OCI-LY7 (cell line): ENCODE results near the gene SPOCK1. TPM values are rescaled to one million over a fixed set of nuclear protein-coding genes. Genes with fewer than 3 reads are reported as not detected.

Experiments
- BruUV-seq: library from RNA; stranded (reverse); fragments of 400-500 nt; replicated peaks from 2 replicates; lab custom pipeline; 2021; lab: Mats Ljungman, UMichigan
- CTCF ChIA-PET: fragments of 300-600 bp; sonication (Branson Sonifier 250); formaldehyde crosslinking; loops from one replicate; lab custom pipeline; 2022; ENCODE audit warnings: antibody characterized with exemption; ENCODE audit not compliant: unreplicated experiment; lab: Charles Lee
- POLR2A ChIA-PET: fragments of 300-600 bp; sonication (Branson Sonifier 250); formaldehyde crosslinking; loops from one replicate; lab custom pipeline; 2022; ENCODE audit warnings: antibody characterized with exemption; lab: Charles Lee
- DNase-seq: peaks from one replicate; pipeline ENCODE4 v3.0.0-alpha.2; 2015; ENCODE audit warnings: low spot score
- H2AFZ ChIP-seq: fragments of 200-600 bp; sonication (generic), shearing (Covaris generic); 2 replicates; pipeline ENCODE4 v1.6.1; 2014; ENCODE audit warnings: mild to moderate bottlenecking, antibody characterized with exemption, low read length, moderate library complexity
- H3K27ac ChIP-seq: fragments of 200-600 bp; sonication (generic); 2 replicates; pipeline ENCODE4 v1.5.1; 2014; ENCODE audit warnings: mixed run types, low read depth, mild to moderate bottlenecking, moderate library complexity, low read length, inconsistent platforms; ENCODE audit not compliant: poor library complexity, severe bottlenecking
- H3K36me3 ChIP-seq: fragments of 200-600 bp; sonication (generic); 2 replicates; pipeline ENCODE4 v1.6.1; 2014; ENCODE audit warnings: mild to moderate bottlenecking, antibody characterized with exemption, low read length, moderate library complexity, mixed read lengths; ENCODE audit not compliant: insufficient read depth
- H3K4me1 ChIP-seq: fragments of 200-600 bp; sonication (generic); 2 replicates; pipeline ENCODE4 v1.5.1; 2014; ENCODE audit warnings: mild to moderate bottlenecking, low read length; ENCODE audit not compliant: insufficient read depth, poor library complexity, severe bottlenecking
- H3K4me2 ChIP-seq: fragments of 200-600 bp; sonication (generic); 2 replicates; pipeline ENCODE4 v1.6.1; 2014; ENCODE audit warnings: mild to moderate bottlenecking, low read length
- H3K4me3 ChIP-seq: fragments of 200-600 bp; sonication (generic); 2 replicates; pipeline ENCODE4 v1.5.1; 2014; ENCODE audit warnings: mild to moderate bottlenecking, low read depth, low read length; ENCODE audit not compliant: poor library complexity, severe bottlenecking
- H3K79me2 ChIP-seq: fragments of 200-600 bp; sonication (generic); 2 replicates; pipeline ENCODE4 v1.6.1; 2016; ENCODE audit warnings: low read depth, mild to moderate bottlenecking, low read length, moderate library complexity, mixed read lengths; ENCODE audit not compliant: insufficient read depth
- H3K9me2 ChIP-seq: fragments of 200-600 bp; sonication (generic); 2 replicates; pipeline ENCODE4 v1.6.1; 2016; ENCODE audit warnings: mild to moderate bottlenecking, low read length, mixed read lengths; ENCODE audit not compliant: insufficient read depth
- H3K9me3 ChIP-seq: fragments of 200-600 bp; sonication (generic); 2 replicates; pipeline ENCODE4 v1.6.1; 2014; ENCODE audit warnings: mild to moderate bottlenecking, mixed run types, low read length, mixed read lengths
- H4K20me1 ChIP-seq: fragments of 200-600 bp; sonication (generic); 2 replicates; pipeline ENCODE4 v1.6.1; 2014; ENCODE audit warnings: mild to moderate bottlenecking, antibody characterized with exemption, low read length, moderate library complexity, mixed read lengths; ENCODE audit not compliant: insufficient read depth
- CTCF ChIP-seq: fragments of 200-600 bp; sonication (generic); conservative IDR thresholded peaks from 2 replicates; pipeline ENCODE4 v1.5.1; 2014; ENCODE audit warnings: mild to moderate bottlenecking, antibody characterized with exemption, low read length, moderate library complexity, mixed read lengths
- EZH2phosphoT487 ChIP-seq: fragments of 200-600 bp; sonication (generic); IDR thresholded peaks from 2 replicates; pipeline ENCODE4 v1.6.1; 2018; ENCODE audit warnings: low read depth, borderline replicate concordance, mild to moderate bottlenecking, mixed run types, antibody characterized with exemption, low read length, moderate library complexity, mixed read lengths
- intact Hi-C: fragments of 100-400 bp; cut with micrococcal nuclease; formaldehyde crosslinking; loops from one replicate; pipeline ENCODE4 v1.10.0; 2022; ENCODE audit not compliant: unreplicated experiment
- total RNA-seq, 2 experiments: library from RNA; depleted of rRNA in 1 of 2; stranded (reverse); fragments of >200 nt in 1 of 2; shearing (Covaris generic) in 1 of 2; gene quantifications; 2 replicates each; pipeline ENCODE4 v1.2.3, GENCODE V29; 2014 to 2022

The SPOCK1 gene
- total RNA-seq, 2 experiments from 2014 or later: 0.29 to 1.5 TPM

GRCh38 chr5:137058089-137058488 lies 441.0 kb downstream of the SPOCK1 start:
- Histone ChIP-seq H3K27ac (no peak overlapping the region), H3K36me3 (no peaks in the 10 kb centered on the region), H3K4me3 (no peak overlapping the region), H3K9me2 (no peaks in the 10 kb centered on the region), H2AFZ (no peak overlapping the region), H4K20me1 (no peaks in the 10 kb centered on the region), H3K4me2 (no peak overlapping the region), H3K79me2 (no peaks in the 10 kb centered on the region), H3K9me3 (no peaks in the 10 kb centered on the region), H3K4me1 (peaks cover 47% of the 10 kb centered on the region)
- no peak for DNase-seq
- ChIA-PET POLR2A (interaction anchor here (1.3 to 11.8 kb wide), 3 partner anchors 9 to 29 kb away, joined by 4 to 126 read pairs (median 10); no protein-coding TSS in a partner anchor), CTCF (interaction anchor here (0.8 to 1.4 kb wide), 3 partner anchors 12 to 21 kb away, joined by 3 to 8 read pairs (median 4); no protein-coding TSS in a partner anchor)
- intact Hi-C loops: no loop called here
- TF ChIP-seq CTCF: no peak
- no peak for TF ChIP-seq EZH2phosphoT487
- BruUV-seq: no TSS peak

DNA sequence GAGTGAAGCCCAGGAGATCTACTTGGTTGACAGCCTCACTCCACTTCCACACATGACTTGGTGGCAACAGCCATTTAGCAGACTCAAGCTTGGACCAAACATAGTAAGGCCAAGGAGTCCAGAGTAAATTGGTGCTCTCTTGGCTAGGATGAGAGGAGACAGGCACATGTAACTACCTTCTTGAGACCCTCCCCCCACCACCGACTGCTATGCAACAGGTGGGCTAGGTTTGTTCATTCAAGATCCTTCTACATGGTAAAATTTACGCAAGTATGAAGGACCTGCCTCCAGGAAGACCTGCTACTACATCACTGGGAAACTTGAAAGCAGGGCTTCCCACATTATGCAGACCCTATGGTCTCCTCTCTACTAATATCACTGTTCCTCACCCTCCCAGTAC lies 442.4 kb downstream of the SPOCK1 start:
- no peaks in the 10 kb centered on the region for H3K36me3 ChIP-seq
- H3K9me2 ChIP-seq: no peaks in the 10 kb centered on the region
- BruUV-seq: no TSS peak
- POLR2A ChIA-PET: interaction anchor here (0.9 to 11.8 kb wide), 5 partner anchors 10 to 33 kb away, joined by 3 to 126 read pairs (median 9); no protein-coding TSS in a partner anchor
- H2AFZ ChIP-seq: no peak overlapping the region; the same call in 1 of the 2 replicates
- DNase-seq: no peak
- TF ChIP-seq CTCF: no peak
- intact Hi-C loops: no loop called here
- no peak overlapping the region for H3K4me3 ChIP-seq
- peaks cover 42% of the 10 kb centered on the region for H3K4me1 ChIP-seq
- no peaks in the 10 kb centered on the region for H4K20me1 ChIP-seq
- H3K79me2 ChIP-seq: no peaks in the 10 kb centered on the region
- no peak overlapping the region for H3K27ac ChIP-seq
- CTCF ChIA-PET: interaction anchor here (1.4 kb wide), 1 partner anchor 14 kb away, joined by 8 read pairs; no protein-coding TSS in a partner anchor
- no peak overlapping the region for H3K4me2 ChIP-seq
- H3K9me3 ChIP-seq: no peaks in the 10 kb centered on the region

DNA sequence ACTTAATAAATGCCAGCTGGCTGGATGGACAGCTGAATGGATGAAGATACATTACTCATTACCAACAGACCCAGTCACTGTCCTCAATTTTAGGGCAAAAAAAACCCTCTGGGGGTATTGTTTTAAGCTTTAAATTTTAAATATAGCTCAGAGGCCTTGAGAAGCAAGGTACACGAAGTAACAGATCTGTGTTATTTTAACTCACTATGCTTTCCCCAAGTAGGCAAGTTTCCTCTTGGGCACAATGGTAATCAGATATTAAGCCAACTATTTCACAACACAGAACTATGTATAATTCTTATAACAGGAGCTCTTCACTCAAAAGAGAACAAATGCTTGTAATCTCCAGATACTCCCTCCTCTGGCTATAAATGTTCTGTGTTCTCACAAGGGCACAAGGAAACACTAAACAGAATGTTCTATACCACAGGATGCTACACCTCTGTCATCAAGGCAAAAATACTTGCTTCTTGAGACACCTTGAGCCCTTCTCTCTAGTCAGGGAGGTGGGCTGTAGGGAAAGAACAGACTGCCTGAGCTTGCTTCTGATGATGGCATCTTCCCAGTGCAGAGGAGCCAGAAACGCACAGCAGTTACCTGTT lies 443.8 kb downstream of the SPOCK1 start:
- DNase-seq: no peak
- no peak overlapping the region for H3K4me3 ChIP-seq
- no peaks in the 10 kb centered on the region for H3K79me2 ChIP-seq
- no TSS peak for BruUV-seq
- no peaks in the 10 kb centered on the region for H3K9me2 ChIP-seq
- peak overlapping the region; percentile 12; the same call in 1 of the 2 replicates for H3K4me2 ChIP-seq
- H3K27ac ChIP-seq: no peak overlapping the region
- POLR2A ChIA-PET: interaction anchor here (0.8 to 11.8 kb wide), 7 partner anchors 9 to 72 kb away, joined by 3 to 126 read pairs (median 3); no protein-coding TSS in a partner anchor
- no peaks in the 10 kb centered on the region for H3K36me3 ChIP-seq
- no peaks in the 10 kb centered on the region for H4K20me1 ChIP-seq
- peak overlapping the region; percentile 59 for H2AFZ ChIP-seq
- H3K4me1 ChIP-seq: peaks cover 33% of the 10 kb centered on the region
- no peaks in the 10 kb centered on the region for H3K9me3 ChIP-seq
- intact Hi-C loops: no loop called here
- CTCF ChIA-PET: interaction anchor here (0.6 to 2.7 kb wide), 5 partner anchors 9 to 1163 kb away, joined by 3 to 9 read pairs (median 5); no protein-coding TSS in a partner anchor
- no peak for TF ChIP-seq CTCF
- TF ChIP-seq EZH2phosphoT487: no peak
